HG03097 (cell line): Measurements from ENCODE around the gene MUC22.
"Not testable (repeated sequence)": the region's sequence is repeated elsewhere in the genome, so short reads cannot be mapped to it uniquely, and the experiment has no call there.

ENCODE experiments used
- ATAC-seq: cut with Tn5 transposase; IDR thresholded peaks from one replicate; pipeline ENCODE4 v1.9.1; 2021; ENCODE audit not compliant: unreplicated experiment, low FRiP score

MUC22 gene

GRCh38 chr6:30991891-30992290 is 18.4 kb upstream of the MUC22 start:
- ATAC-seq, result no peak

GRCh38 chr6:30997301-30997700 is 13.0 kb upstream of the MUC22 start:
- ATAC-seq, result no peak

- ATAC-seq, result no peak
Measured at GRCh38 chr6:30998785-30999184, 11.5 kb upstream of the MUC22 start.

- ATAC-seq, result not testable (repeated sequence)
Measured at GRCh38 chr6:31000067-31000860, 10.0 kb upstream of the MUC22 start.

- no peak for ATAC-seq
Measured at GRCh38 chr6:31001281-31001888, 8.9 kb upstream of the MUC22 start.

GRCh38 chr6:31002471-31002870 is 7.8 kb upstream of the MUC22 start:
- ATAC-seq, result no peak

- no peak for ATAC-seq
Measured at GRCh38 chr6:31004794-31005193, 5.5 kb upstream of the MUC22 start.

GRCh38 chr6:31005249-31006020 is 4.8 kb upstream of the MUC22 start:
- ATAC-seq, result no peak

- no peak for ATAC-seq
Measured at GRCh38 chr6:31007694-31008093, 2.6 kb upstream of the MUC22 start.

- ATAC-seq, result no peak
Measured at GRCh38 chr6:31008165-31008564, 2.1 kb upstream of the MUC22 start.

GRCh38 chr6:31009731-31010130 is 543 bp upstream of the MUC22 start:
- no peak for ATAC-seq

- no peak for ATAC-seq
Measured at GRCh38 chr6:31011153-31011552, 879 bp downstream of the MUC22 start.

GRCh38 chr6:31016659-31017299 is 6.5 kb downstream of the MUC22 start:
- ATAC-seq, result no peak

GRCh38 chr6:31017436-31017835 is 7.2 kb downstream of the MUC22 start:
- ATAC-seq, result not testable (repeated sequence)

- ATAC-seq, result no peak
Measured at GRCh38 chr6:31020057-31020456, 9.8 kb downstream of the MUC22 start.

GRCh38 chr6:31020631-31021255 is 10.5 kb downstream of the MUC22 start:
- not testable (repeated sequence) for ATAC-seq

- ATAC-seq, result not testable (repeated sequence)
Measured at GRCh38 chr6:31021705-31022531, 11.6 kb downstream of the MUC22 start.

GRCh38 chr6:31025595-31025994 is 15.3 kb downstream of the MUC22 start:
- no peak for ATAC-seq

GRCh38 chr6:31031095-31031494 is 20.8 kb downstream of the MUC22 start:
- ATAC-seq, result no peak

GRCh38 chr6:31033075-31033474 is 22.8 kb downstream of the MUC22 start:
- no peak for ATAC-seq
